ENCODE measurements around the gene HNRNPH3. TPM values are rescaled to one million over a fixed set of nuclear protein-coding genes. Genes with fewer than 3 reads are reported as not detected.

HNRNPH3 gene
- total RNA-seq, 1 donor from 2014 or later, result 12.6 TPM

DNA sequence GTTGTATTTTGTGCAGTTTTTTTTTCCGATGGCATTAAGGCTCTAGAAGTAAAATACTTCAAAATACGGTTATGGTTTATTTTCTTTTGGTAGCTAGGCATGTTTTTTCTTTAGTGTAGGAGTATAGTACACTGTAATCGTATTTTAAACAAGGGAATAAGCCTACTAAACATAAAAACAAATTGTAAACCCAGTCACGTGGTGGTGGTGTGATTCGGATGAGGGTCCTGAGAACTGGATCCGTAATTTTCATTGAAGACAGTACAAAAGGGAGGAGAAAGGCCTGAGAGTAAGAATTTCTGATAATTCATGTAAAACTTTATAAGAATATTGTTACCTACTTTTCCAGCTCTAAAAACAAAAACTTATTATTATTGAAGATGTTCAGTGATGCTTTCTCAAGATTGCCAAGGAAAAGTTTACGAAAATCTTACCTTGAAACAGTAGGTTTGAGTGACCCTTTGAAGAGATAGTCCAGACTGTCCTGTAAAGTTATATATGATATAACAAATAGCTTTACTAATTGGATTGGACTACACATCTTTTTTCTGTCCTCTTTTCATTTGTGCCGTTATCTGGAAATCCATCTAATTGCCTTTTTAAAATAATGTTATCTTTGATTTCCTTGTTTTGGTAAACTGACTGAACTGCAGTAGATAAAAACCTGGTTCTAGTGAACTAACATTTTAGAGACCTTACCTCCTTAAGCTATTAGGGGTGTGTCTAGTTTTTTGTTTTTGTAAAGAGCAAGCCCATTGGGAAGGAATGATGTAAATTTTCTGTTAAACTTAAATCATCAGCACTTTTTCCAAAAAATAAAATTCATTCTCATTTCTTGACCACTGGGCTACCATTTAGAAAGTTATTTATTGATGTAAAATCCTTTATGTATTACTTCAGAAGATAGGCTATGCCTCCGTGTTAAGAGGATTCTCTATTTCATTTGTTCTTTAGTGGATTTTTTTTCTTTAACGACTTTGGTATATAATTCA, 1.9 kb downstream of the HNRNPH3 start:
- no peaks in the 10 kb centered on the region for H3K9me3 ChIP-seq
- DNase-seq (ENCODE audit: low spot score in 2 of 2), result no peak
- H3K36me3 ChIP-seq, result peaks cover 4% of the 10 kb centered on the region in 2 donors
- no peaks in the 10 kb centered on the region for H3K27me3 ChIP-seq
- TF ChIP-seq, protein P1, sequence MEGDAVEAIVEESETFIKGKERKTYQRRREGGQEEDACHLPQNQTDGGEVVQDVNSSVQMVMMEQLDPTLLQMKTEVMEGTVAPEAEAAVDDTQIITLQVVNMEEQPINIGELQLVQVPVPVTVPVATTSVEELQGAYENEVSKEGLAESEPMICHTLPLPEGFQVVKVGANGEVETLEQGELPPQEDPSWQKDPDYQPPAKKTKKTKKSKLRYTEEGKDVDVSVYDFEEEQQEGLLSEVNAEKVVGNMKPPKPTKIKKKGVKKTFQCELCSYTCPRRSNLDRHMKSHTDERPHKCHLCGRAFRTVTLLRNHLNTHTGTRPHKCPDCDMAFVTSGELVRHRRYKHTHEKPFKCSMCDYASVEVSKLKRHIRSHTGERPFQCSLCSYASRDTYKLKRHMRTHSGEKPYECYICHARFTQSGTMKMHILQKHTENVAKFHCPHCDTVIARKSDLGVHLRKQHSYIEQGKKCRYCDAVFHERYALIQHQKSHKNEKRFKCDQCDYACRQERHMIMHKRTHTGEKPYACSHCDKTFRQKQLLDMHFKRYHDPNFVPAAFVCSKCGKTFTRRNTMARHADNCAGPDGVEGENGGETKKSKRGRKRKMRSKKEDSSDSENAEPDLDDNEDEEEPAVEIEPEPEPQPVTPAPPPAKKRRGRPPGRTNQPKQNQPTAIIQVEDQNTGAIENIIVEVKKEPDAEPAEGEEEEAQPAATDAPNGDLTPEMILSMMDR (IDR thresholded peaks at IDR 0.05), result no peak
- peaks cover 4 to 15% of the 10 kb centered on the region in 2 donors for H3K4me1 ChIP-seq
- intact Hi-C loops (cut with DNase I), result loop anchor here (2.0 to 5.0 kb wide), 3 partner anchors 73 to 571 kb away; partner anchors contain the start of gene RUFY2
- peak overlapping the region; percentile 94 to 98 for H3K4me3 ChIP-seq
- H3K27ac ChIP-seq, result peak overlapping the region; percentile 100

DNA sequence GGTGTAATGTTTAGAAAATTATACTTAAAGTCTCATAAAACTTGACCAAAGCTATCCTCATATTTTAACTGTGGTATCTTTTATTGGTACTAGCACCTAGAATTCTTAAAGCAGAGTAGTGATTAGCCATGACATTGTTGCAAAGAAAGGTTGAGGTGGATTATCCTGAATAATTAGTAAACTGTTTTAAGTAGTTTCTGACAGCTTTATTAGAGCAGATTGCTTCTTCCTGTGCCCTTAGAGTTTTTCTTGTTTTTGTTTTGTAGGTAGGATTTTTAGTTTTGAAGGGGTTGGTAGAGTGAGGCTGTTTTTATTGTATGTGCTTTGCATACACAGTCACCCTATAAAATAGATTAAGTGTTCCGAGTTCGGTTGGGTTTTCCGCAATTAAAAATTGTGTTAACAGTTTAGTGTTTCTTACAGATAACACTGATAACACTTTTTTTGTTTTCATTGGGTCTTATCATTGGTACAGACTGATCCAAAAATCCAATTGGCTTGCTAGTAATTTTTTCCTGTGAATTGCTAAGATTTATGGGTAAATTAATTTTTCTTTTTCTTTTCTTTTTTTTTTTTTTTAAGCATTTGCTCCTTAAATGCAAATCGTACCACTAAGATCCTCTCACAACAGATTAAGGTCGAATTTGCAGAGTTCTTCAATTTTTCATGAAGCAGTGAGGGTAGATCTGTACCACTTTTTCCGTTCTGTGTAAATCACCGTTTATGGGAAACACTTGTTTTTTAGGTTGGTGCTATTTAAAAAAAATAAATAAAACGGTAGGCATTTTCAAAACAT, 3.0 kb downstream of the HNRNPH3 start:
- H3K27me3 ChIP-seq, result no peaks in the 10 kb centered on the region
- H3K27ac ChIP-seq, result peak overlapping the region in 1 of 2 donors; percentile 50
- TF ChIP-seq, protein P1 (IDR thresholded peaks at IDR 0.05), result no peak
- peak overlapping the region; percentile 94 to 98 for H3K4me3 ChIP-seq
- intact Hi-C loops (cut with DNase I), result loop anchor here (5.0 kb wide), 2 partner anchors 483 to 573 kb away; no protein-coding TSS in a partner anchor
- no peaks in the 10 kb centered on the region for H3K9me3 ChIP-seq
- no peak for DNase-seq (ENCODE audit: low spot score in 2 of 2)
- peaks cover 4 to 20% of the 10 kb centered on the region in 2 donors for H3K4me1 ChIP-seq
- peaks cover 15 to 16% of the 10 kb centered on the region in 2 donors for H3K36me3 ChIP-seq

DNA sequence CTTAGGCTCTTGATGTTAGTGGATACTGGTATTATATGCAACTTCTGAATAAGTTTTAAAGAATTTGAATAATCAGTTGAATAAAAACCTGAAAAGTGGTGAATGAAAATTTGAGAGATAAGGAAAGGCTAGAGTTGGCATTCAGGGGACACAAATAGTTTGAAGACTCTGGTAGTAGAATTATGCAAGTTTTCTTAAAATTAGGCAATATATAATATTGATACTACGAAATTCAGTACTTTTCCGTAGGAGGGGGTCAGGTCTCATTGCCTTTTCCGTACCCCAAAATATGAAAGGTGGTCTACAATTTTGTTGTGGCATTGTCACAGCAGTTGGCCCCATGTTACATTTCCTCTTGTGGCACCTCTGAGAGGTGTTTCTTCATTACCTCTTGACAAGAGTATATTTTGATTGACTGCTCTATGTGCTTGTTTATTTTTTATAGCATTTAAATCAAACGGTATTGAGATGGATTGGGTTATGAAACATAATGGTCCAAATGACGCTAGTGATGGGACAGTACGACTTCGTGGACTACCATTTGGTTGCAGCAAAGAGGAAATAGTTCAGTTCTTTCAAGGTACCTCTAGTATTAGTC, 5.0 kb downstream of the HNRNPH3 start:
- Histone ChIP-seq H3K4me3 (no peak overlapping the region), H3K27me3 (no peaks in the 10 kb centered on the region), H3K36me3 (peaks cover 30 to 35% of the 10 kb centered on the region in 2 donors), H3K9me3 (no peaks in the 10 kb centered on the region), H3K4me1 (peaks cover 4 to 20% of the 10 kb centered on the region in 2 donors), H3K27ac (no peak overlapping the region)
- intact Hi-C loops (cut with DNase I), result no loop called here
- no peak for DNase-seq (ENCODE audit: low spot score in 2 of 2)
- TF ChIP-seq, protein P1 (IDR thresholded peaks at IDR 0.05), result no peak

DNA sequence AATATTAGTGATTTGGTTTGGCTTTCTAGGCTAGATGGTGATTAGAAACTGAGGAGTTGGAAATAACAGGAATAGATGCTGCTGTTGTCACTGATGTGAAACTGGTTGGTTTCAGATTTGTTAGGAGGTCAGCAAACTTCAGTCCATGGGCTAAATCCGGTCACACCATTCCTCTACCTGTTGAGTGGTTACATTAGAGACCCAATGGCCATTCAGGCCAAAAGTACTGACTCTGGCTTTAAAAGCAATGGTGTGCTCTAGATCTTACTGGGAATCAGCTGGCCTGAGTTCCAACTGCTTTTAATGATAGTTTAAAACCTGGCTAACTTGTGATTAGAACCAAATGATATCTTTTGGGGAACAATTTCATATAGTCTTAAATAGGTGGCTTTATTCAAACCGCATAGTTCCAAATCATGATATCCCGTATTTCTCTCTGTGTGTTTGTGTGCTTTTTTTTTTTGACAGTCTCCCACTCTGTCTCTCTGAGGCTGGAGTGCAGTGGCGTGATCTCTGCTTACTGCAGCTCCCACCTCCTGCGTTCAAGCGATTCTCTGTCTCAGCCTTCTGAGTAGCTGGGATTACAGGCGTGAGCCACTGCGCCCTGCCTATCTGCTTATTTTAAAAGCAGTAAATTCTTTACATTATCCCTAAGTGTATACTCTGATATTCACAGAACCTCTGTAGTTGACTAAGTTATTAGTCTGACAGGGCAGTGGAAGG, 8.7 kb downstream of the HNRNPH3 start:
- Histone ChIP-seq H3K36me3 (peaks cover 43 to 71% of the 10 kb centered on the region in 2 donors), H3K27me3 (no peaks in the 10 kb centered on the region), H3K4me1 (peaks cover 4 to 20% of the 10 kb centered on the region in 2 donors), H3K9me3 (no peaks in the 10 kb centered on the region), H3K27ac (no peak overlapping the region), H3K4me3 (no peak overlapping the region)
- TF ChIP-seq, protein P1 (IDR thresholded peaks at IDR 0.05), result no peak
- no peak for DNase-seq (ENCODE audit: low spot score in 2 of 2)
- intact Hi-C loops (cut with DNase I), result no loop called here

Measured in ascending aorta (tissue), 2 donors.